ENCODE results near the gene TBL1X. TPM values are rescaled to one million over a fixed set of nuclear protein-coding genes. Genes with fewer than 3 reads are reported as not detected.

TBL1X gene
- total and polyA plus RNA-seq, 8 donors = 2.4 to 16.6 (median 9.3) TPM

- TF ChIP-seq CTCF (IDR thresholded peaks at IDR 0.05) = no peak
- no peaks in the 10 kb centered on the region for H3K4me1 ChIP-seq
- H3K27me3 ChIP-seq = no peaks in the 10 kb centered on the region
- H3K27ac ChIP-seq = no peak overlapping the region
- intact Hi-C loops (cut with DNase I) = no loop called here
- 90% methylated on average over 8 of the region's 8 CpGs for WGBS, 2 donors
- H3K4me3 ChIP-seq = no peak overlapping the region
- FAIRE-seq (no peak), ATAC-seq (no peak), DNase-seq (no peak)
- H3K36me3 ChIP-seq = no peaks in the 10 kb centered on the region
- H3K9me3 ChIP-seq = no peaks in the 10 kb centered on the region
Observed at GRCh38 chrX:9775930-9776329, 311.1 kb downstream of the TBL1X start.

GRCh38 chrX:9781941-9782340 is 317.1 kb downstream of the TBL1X start:
- H3K9me3 ChIP-seq = no peaks in the 10 kb centered on the region
- 85 to 91% methylated on average over 7 of the region's 7 CpGs for WGBS, 2 donors
- no peaks in the 10 kb centered on the region for H3K27me3 ChIP-seq
- H3K36me3 ChIP-seq = no peaks in the 10 kb centered on the region
- FAIRE-seq (no peak), ATAC-seq (no peak), DNase-seq (no peak)
- no peaks in the 10 kb centered on the region for H3K4me1 ChIP-seq
- intact Hi-C loops (cut with DNase I) = no loop called here
- H3K27ac ChIP-seq = no peak overlapping the region
- no peak for TF ChIP-seq CTCF (IDR thresholded peaks at IDR 0.05)
- no peak overlapping the region for H3K4me3 ChIP-seq

- H3K9me3 ChIP-seq = no peaks in the 10 kb centered on the region
- ATAC-seq (no peak), DNase-seq (no peak), FAIRE-seq (no peak)
- no peaks in the 10 kb centered on the region for H3K27me3 ChIP-seq
- no peak for TF ChIP-seq CTCF (IDR thresholded peaks at IDR 0.05)
- WGBS, 2 donors = 91 to 93% methylated on average over 8 of the region's 8 CpGs
- intact Hi-C loops (cut with DNase I) = no loop called here
- no peaks in the 10 kb centered on the region for H3K36me3 ChIP-seq
- H3K4me3 ChIP-seq = no peak overlapping the region
- H3K4me1 ChIP-seq = no peaks in the 10 kb centered on the region
- no peak overlapping the region for H3K27ac ChIP-seq
Observed at GRCh38 chrX:9784332-9784731, 319.5 kb downstream of the TBL1X start.

- intact Hi-C loops (cut with DNase I) = no loop called here
- Histone ChIP-seq H3K36me3 (no peaks in the 10 kb centered on the region), H3K4me1 (no peaks in the 10 kb centered on the region), H3K27me3 (no peaks in the 10 kb centered on the region), H3K4me3 (peak overlapping the region; percentile 28 to 54 (median 48)), H3K27ac (peak overlapping the region in 1 of 4 donors; percentile 36), H3K9me3 (no peaks in the 10 kb centered on the region)
- peak in 2 of 6 donors; percentile 54 to 73 for DNase-seq
- TF ChIP-seq CTCF (IDR thresholded peaks at IDR 0.05) = no peak
- no peak for FAIRE-seq
- ATAC-seq = peak; percentile 11 to 53 (median 22)
- WGBS, 2 donors = 5 to 13% methylated on average over 36 to 58 of the region's 58 CpGs
Observed at GRCh38 chrX:9785254-9785943, 320.5 kb downstream of the TBL1X start.

Data from pancreas (tissue), 10 donors.